Measurements from ENCODE around the gene LUZP2.

DNA sequence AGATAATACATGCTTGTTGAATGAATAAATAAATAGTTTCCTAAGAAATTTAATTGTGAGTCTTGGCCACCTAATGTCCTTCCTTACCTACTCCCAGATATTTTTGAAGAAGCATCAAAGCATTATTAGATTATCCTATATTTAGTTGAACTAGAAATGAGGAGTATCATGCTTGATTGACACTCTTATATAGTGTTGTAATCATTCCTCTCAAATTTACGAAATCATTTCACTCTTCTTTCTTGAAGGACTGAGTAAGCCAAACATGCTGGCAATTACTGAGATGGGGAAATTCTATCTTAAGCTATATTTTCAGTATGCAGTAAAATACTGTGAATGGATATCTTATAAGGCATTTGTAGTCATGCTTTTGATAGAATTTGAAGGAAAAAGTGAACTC, 189.0 kb downstream of the LUZP2 start:
- TF ChIP-seq, protein P1, sequence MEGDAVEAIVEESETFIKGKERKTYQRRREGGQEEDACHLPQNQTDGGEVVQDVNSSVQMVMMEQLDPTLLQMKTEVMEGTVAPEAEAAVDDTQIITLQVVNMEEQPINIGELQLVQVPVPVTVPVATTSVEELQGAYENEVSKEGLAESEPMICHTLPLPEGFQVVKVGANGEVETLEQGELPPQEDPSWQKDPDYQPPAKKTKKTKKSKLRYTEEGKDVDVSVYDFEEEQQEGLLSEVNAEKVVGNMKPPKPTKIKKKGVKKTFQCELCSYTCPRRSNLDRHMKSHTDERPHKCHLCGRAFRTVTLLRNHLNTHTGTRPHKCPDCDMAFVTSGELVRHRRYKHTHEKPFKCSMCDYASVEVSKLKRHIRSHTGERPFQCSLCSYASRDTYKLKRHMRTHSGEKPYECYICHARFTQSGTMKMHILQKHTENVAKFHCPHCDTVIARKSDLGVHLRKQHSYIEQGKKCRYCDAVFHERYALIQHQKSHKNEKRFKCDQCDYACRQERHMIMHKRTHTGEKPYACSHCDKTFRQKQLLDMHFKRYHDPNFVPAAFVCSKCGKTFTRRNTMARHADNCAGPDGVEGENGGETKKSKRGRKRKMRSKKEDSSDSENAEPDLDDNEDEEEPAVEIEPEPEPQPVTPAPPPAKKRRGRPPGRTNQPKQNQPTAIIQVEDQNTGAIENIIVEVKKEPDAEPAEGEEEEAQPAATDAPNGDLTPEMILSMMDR (IDR thresholded peaks at IDR 0.05), result no peak
- no peak for TF ChIP-seq POLR2AphosphoS5 (IDR thresholded peaks at IDR 0.05; ENCODE audit: insufficient read depth in 1 of 2, low read depth in 1 of 2)
